Ishikawa (cell line): ENCODE measurements around the gene CD300E.

Experiments used
- CEBPB ChIP-seq: IDR thresholded peaks from 2 replicates; pipeline ENCODE4 v1.6.1; 2012
- CREB1 ChIP-seq: IDR thresholded peaks from 2 replicates; pipeline ENCODE4 v1.6.1; 2012; ENCODE audit warnings: low read depth
- EGR1 ChIP-seq: IDR thresholded peaks from 2 replicates; pipeline ENCODE4 v1.6.1; 2012
- EP300 ChIP-seq: IDR thresholded peaks from 2 replicates; pipeline ENCODE4 v1.6.1; 2012; ENCODE audit warnings: borderline replicate concordance
- FOXM1 ChIP-seq: IDR thresholded peaks from 2 replicates; pipeline ENCODE4 v1.6.1; 2012; ENCODE audit warnings: low read depth, borderline replicate concordance
- NFIC ChIP-seq: IDR thresholded peaks from 2 replicates; pipeline ENCODE4 v1.6.1; 2012
- RAD21 ChIP-seq: IDR thresholded peaks from 2 replicates; pipeline ENCODE4 v1.6.1; 2012; ENCODE audit warnings: low read depth
- TAF1 ChIP-seq: IDR thresholded peaks from 2 replicates; pipeline ENCODE4 v1.6.1; 2012; ENCODE audit warnings: low read depth, mild to moderate bottlenecking
- TCF12 ChIP-seq: IDR thresholded peaks from 2 replicates; pipeline ENCODE4 v1.6.1; 2012; ENCODE audit warnings: low read depth
- TEAD4 ChIP-seq: IDR thresholded peaks from 2 replicates; pipeline ENCODE4 v1.6.1; 2012
- YY1 ChIP-seq: IDR thresholded peaks from 2 replicates; pipeline ENCODE4 v1.6.1; 2012; ENCODE audit warnings: low read depth
- ZBTB7A ChIP-seq: IDR thresholded peaks from 2 replicates; pipeline ENCODE4 v1.6.1; 2012; ENCODE audit warnings: low read depth
- TF ChIP-seq, protein P1 (sequence below): IDR thresholded peaks from 2 replicates; pipeline ENCODE4 v1.6.1; 2012; ENCODE audit warnings: low read depth, mild to moderate bottlenecking
- TF ChIP-seq, protein P2 (sequence below): IDR thresholded peaks from 2 replicates; pipeline ENCODE4 v1.6.1; 2012
- TF ChIP-seq, protein P3 (sequence below): IDR thresholded peaks from 2 replicates; pipeline ENCODE4 v1.6.1; 2012

CD300E gene

DNA sequence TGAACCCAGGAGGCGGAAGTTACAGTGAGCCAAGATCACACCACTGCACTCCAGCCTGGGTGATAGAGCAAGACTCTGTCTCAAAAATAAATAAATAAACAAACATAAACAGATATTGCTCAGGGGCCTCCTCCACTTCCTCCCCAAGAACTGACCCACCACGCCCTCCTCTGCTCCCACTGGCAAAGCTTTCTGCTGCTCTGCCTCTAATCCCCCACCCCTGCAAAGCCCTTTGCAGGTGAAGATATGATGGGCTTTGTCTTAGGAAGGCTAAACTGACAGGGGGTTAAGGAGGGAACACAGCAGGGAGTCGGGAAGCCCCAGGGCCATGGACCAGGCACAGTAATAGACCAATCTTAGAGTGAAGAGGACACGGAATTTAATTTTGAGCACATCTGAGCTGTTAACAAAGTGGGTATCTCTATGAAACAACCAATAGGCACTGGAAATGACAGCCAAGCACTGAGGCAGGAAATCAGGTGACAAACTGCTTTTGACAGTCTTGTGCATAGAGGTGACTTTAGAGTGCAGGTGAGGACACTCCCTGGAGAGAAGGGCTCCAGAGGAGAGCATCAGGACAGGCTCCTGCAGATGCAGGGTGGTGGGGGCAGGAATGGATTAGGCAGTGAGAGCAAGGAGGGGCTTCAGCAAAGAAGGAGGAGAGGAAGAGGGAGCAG is 25.1 kb downstream of the CD300E start:
- TF ChIP-seq RAD21 (no peak), FOXM1 (no peak), CEBPB (no peak), ZBTB7A (no peak), TEAD4 (no peak), YY1 (no peak), CREB1 (no peak)
- TF ChIP-seq, protein P1, sequence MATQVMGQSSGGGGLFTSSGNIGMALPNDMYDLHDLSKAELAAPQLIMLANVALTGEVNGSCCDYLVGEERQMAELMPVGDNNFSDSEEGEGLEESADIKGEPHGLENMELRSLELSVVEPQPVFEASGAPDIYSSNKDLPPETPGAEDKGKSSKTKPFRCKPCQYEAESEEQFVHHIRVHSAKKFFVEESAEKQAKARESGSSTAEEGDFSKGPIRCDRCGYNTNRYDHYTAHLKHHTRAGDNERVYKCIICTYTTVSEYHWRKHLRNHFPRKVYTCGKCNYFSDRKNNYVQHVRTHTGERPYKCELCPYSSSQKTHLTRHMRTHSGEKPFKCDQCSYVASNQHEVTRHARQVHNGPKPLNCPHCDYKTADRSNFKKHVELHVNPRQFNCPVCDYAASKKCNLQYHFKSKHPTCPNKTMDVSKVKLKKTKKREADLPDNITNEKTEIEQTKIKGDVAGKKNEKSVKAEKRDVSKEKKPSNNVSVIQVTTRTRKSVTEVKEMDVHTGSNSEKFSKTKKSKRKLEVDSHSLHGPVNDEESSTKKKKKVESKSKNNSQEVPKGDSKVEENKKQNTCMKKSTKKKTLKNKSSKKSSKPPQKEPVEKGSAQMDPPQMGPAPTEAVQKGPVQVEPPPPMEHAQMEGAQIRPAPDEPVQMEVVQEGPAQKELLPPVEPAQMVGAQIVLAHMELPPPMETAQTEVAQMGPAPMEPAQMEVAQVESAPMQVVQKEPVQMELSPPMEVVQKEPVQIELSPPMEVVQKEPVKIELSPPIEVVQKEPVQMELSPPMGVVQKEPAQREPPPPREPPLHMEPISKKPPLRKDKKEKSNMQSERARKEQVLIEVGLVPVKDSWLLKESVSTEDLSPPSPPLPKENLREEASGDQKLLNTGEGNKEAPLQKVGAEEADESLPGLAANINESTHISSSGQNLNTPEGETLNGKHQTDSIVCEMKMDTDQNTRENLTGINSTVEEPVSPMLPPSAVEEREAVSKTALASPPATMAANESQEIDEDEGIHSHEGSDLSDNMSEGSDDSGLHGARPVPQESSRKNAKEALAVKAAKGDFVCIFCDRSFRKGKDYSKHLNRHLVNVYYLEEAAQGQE = no peak

DNA sequence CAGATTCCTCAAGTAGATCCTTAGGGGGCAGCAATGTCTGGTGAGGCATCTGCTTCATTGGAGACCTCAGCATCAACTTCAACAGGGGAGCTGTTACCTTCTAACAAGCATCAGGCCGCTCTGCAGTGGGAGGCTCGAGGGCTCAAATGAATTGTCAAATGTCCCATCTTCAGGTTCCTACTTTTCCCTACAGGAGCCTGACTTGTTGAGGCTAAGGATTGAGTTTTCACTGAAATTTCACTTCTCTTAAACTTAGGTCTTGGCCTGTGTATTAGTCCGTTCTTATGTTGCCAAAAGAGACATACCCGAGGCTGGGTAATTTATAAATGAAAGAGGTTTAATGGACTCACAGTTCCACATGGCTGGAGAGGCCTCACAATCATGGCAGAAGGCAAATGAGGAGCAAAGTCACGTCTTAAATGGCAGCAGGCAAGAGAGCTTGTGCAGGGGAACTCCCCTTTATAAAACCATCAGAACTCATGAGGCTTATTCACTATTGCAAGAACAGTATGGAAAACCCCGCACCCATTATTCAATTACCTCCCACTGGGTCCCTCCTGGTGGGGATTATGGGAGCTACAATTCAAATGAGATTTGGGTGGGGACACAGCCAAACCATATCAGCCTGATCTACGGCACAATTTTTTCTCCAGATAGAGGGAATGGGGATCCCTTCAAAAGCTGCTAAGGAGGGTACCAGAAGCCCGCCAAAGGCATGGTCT is 26.3 kb downstream of the CD300E start:
- TF ChIP-seq CREB1 = no peak
- no peak for TF ChIP-seq EP300
- TF ChIP-seq EGR1 = no peak
- no peak for TF ChIP-seq TEAD4
- no peak for TF ChIP-seq ZBTB7A
- TF ChIP-seq, protein P2, sequence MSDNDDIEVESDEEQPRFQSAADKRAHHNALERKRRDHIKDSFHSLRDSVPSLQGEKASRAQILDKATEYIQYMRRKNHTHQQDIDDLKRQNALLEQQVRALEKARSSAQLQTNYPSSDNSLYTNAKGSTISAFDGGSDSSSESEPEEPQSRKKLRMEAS = no peak
- no peak for TF ChIP-seq TAF1
- TF ChIP-seq, protein P1 = no peak
- TF ChIP-seq NFIC = no peak
- no peak for TF ChIP-seq CEBPB
- TF ChIP-seq, protein P3, sequence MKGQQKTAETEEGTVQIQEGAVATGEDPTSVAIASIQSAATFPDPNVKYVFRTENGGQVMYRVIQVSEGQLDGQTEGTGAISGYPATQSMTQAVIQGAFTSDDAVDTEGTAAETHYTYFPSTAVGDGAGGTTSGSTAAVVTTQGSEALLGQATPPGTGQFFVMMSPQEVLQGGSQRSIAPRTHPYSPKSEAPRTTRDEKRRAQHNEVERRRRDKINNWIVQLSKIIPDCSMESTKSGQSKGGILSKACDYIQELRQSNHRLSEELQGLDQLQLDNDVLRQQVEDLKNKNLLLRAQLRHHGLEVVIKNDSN = no peak
- TF ChIP-seq YY1 = no peak
- no peak for TF ChIP-seq TCF12

DNA sequence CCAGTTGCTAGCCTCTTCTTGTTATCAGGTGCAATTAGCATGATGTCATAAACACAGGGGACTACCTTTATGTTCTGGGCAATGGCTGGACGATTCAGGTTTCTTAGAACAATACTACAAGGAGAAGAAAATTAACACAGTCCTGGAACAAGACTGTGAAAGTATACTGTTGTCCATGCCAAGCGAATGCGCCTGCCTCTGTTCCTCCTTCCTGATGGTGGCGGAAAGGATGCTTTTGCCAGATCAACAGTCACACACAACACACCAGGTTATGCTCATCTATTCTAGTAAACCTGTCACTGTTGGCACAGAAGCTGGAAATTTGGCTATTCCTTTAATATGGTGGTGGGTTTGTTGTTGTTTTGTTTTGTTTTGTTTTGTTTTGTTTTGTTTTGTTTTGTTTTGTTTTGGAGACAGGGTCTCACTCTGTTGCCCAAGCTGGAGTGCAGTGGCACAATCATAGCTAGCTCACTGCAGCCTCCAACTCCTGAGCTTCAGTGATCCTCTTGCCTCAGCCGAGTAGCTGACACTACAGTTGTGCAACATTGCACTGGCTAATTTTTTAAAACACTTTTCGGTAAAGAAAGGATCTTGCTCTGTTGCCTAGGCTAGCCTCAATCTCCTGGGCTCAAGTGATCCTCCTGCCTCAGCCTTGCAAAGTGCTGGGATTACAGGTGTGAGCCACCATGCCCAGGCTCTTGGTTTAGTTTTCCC is 28.3 kb downstream of the CD300E start:
- TF ChIP-seq CEBPB = no peak

DNA sequence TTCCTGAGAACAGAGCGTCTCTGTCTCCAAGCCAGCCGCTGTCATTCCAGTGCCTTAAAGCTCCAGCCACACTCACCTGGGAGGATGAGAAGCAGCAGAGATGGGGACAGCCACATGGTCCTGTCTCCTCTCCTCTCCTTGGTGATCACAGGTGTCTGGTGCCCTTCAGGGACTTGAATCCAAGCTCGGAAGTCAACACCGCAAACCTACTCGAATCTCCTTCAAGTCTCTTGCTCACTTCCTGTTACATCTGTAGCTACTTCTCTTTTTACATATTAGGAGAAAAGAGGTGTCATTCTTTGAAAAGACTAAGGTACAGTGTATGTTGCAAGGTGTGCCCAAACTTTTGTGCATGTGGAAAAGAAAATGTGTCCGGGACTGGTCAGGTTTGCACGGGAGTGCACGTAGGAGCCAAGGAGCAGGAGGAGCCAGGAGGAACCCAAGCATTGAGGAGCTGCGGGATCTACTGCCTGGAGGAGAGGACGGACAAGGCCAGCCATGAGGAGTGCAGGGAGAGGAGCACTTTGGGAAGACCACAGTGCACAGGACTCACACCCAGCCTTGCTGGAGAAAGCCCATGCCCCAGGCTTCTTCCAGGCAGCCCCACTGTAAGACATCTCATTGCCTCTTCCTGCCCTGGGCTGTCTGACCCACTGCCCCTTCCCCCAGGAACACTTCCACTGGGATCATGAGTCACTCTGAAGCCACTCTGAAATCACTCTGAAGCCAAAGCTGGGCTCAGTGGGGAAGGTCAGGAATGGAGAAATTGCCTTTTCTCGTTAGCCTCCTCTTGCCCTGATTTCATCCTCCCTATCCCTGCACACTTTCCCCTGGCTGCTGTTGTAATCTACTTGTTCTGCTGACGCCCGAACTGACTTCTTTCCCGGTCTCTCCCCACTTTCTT is 31.2 kb downstream of the CD300E start, which contains the start of gene CD300LD:
Gene CD300LD (minus strand): TSS at position 197 of the 904 bp plus-strand sequence. CDS start 81 bp downstream, at position 116.
- TF ChIP-seq, protein P2 = no peak
- TF ChIP-seq, protein P3 = no peak
- no peak for TF ChIP-seq EP300
- TF ChIP-seq TCF12 = no peak
- TF ChIP-seq TEAD4 = no peak
- no peak for TF ChIP-seq YY1
- TF ChIP-seq FOXM1 = no peak

DNA sequence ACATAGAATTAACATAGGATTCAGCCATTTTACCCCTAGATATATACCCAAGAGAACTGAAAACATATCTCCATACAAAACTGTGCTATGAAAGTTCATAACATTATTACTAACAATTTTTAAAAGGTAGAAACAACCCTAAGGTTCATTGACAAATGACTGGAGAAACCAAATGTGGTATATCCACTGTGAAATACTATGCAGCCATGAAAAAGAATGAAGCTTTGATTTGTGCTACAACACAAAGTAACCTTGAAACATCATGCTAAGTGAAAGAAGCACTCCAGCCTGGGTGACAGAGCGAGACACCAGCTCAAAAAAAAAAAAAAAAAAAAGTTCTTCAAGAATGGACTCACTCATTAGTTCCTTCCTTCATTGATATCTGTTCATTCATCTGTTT is 32.0 kb downstream of the CD300E start:
- TF ChIP-seq ZBTB7A = no peak
- TF ChIP-seq, protein P1 = no peak
- TF ChIP-seq YY1 = no peak
- TF ChIP-seq CREB1 = no peak
- no peak for TF ChIP-seq CEBPB
- no peak for TF ChIP-seq FOXM1
- no peak for TF ChIP-seq TCF12
- TF ChIP-seq, protein P2 = no peak
